Endodermal cell (in vitro differentiated cells): ENCODE data around the gene LRP11. TPM values are rescaled to one million over a fixed set of nuclear protein-coding genes. Genes with fewer than 3 reads are reported as not detected.

Experiments
- DNase-seq: peaks from one replicate; pipeline ENCODE4 v3.0.0-alpha.2; 2017
- H3K27ac ChIP-seq: 2 replicates; pipeline ENCODE4 v1.5.1; 2013; ENCODE audit warnings: mild to moderate bottlenecking, low read depth, low read length, moderate library complexity
- H3K27me3 ChIP-seq: 2 replicates; pipeline ENCODE4 v1.6.1; 2013; ENCODE audit warnings: mild to moderate bottlenecking, low read length, moderate library complexity; ENCODE audit not compliant: insufficient read depth, control insufficient read depth, poor library complexity, severe bottlenecking
- H3K36me3 ChIP-seq: 2 replicates; pipeline ENCODE4 v1.7.0; 2013; ENCODE audit warnings: mild to moderate bottlenecking, low read length, moderate library complexity; ENCODE audit not compliant: control insufficient read depth, insufficient read depth
- H3K4me1 ChIP-seq: one replicate; pipeline ENCODE4 v1.7.0; 2013; ENCODE audit warnings: low read length; ENCODE audit not compliant: control insufficient read depth, insufficient read depth
- H3K4me3 ChIP-seq: 2 replicates; pipeline ENCODE4 v1.5.1; 2013; ENCODE audit warnings: mild to moderate bottlenecking, low read length, moderate library complexity
- H3K9ac ChIP-seq: 2 replicates; pipeline ENCODE4 v1.6.1; 2013; ENCODE audit warnings: mild to moderate bottlenecking, low read length, moderate library complexity; ENCODE audit not compliant: poor library complexity, severe bottlenecking; ENCODE audit errors: extremely low read depth
- H3K9me3 ChIP-seq: 2 replicates; pipeline ENCODE4 v1.6.1; 2013; ENCODE audit warnings: mild to moderate bottlenecking, low read length, moderate library complexity; ENCODE audit not compliant: control insufficient read depth
- H3K27ac Mint-ChIP-seq: 2 replicates; pipeline ENCODE4 v1.8.0; 2020; ENCODE audit warnings: mixed read lengths
- H3K27me3 Mint-ChIP-seq: 2 replicates; pipeline ENCODE4 v1.8.0; 2021; ENCODE audit warnings: mild to moderate bottlenecking, mixed read lengths; ENCODE audit not compliant: insufficient read depth
- H3K36me3 Mint-ChIP-seq: 2 replicates; pipeline ENCODE4 v1.8.0; 2020; ENCODE audit warnings: low read depth, mixed read lengths
- H3K4me1 Mint-ChIP-seq: 2 replicates; pipeline ENCODE4 v1.8.0; 2020; ENCODE audit warnings: mixed read lengths
- H3K4me3 Mint-ChIP-seq: 2 replicates; pipeline ENCODE4 v1.8.0; 2020; ENCODE audit warnings: mild to moderate bottlenecking, moderate library complexity, mixed read lengths
- H3K9me3 Mint-ChIP-seq: 2 replicates; pipeline ENCODE4 v1.8.0; 2020; ENCODE audit warnings: mild to moderate bottlenecking, mixed read lengths
- CTCF ChIP-seq: fragments of 200-600 bp; sonication (generic); conservative IDR thresholded peaks from 2 replicates; pipeline ENCODE4 v1.5.0; 2021; ENCODE audit warnings: antibody characterized with exemption, mild to moderate bottlenecking
- WGBS, 2 experiments: methylation state at CpG; one replicate each; pipeline versions ENCODE4 v1.1.5 to v1.1.7; 2013; ENCODE audit warnings: missing lambda C conversion rate in 2 of 2, mixed read lengths in 1 of 2; ENCODE audit not compliant: insufficient coverage in 1 of 2, insufficient read length in 1 of 2; 5-methylcytosine and 5-hydroxymethylcytosine counted together
- total RNA-seq, 2 donors: library from RNA; stranded (reverse); fragmentation: NEBNext Ultra II Directional in 1 of 2; extraction: Animal tissue kit (Norgen Biotek cat#: 25700) in 1 of 2; gene quantifications; 2 replicates in 1 of 2; 3 replicates in 1 of 2; pipeline ENCODE4 v1.2.1, GENCODE V29; 2021

Gene LRP11
- total RNA-seq, 2 donors from 2014 or later, result 3.6 to 6.0 TPM

- Mint-ChIP-seq H3K9me3 (peaks cover 36% of the 10 kb centered on the region), H3K27ac (no peak overlapping the region), H3K4me3 (no peak overlapping the region), H3K27me3 (peaks cover 32% of the 10 kb centered on the region), H3K4me1 (peaks cover 9% of the 10 kb centered on the region), H3K36me3 (no peaks in the 10 kb centered on the region)
- no peak overlapping the region for H3K4me3 ChIP-seq
- no peaks in the 10 kb centered on the region for H3K36me3 ChIP-seq
- no peaks in the 10 kb centered on the region for H3K9me3 ChIP-seq
- H3K4me1 ChIP-seq, result no peaks in the 10 kb centered on the region
- 84 to 96% methylated on average over 4 of the region's 4 CpGs for WGBS, 2 experiments
- H3K9ac ChIP-seq, result no peak overlapping the region
- TF ChIP-seq CTCF, result no peak
- DNase-seq, result no peak
- H3K27me3 ChIP-seq, result peaks cover 6% of the 10 kb centered on the region
- H3K27ac ChIP-seq, result no peak overlapping the region
Observed at GRCh38 chr6:149906405-149906804, 42.2 kb upstream of the LRP11 start.

GRCh38 chr6:149905911-149906371 lies 41.8 kb upstream of the LRP11 start:
- Histone ChIP-seq H3K27me3 (peaks cover 6% of the 10 kb centered on the region), H3K27ac (no peak overlapping the region), H3K4me1 (no peaks in the 10 kb centered on the region), H3K36me3 (no peaks in the 10 kb centered on the region), H3K9me3 (no peaks in the 10 kb centered on the region), H3K9ac (no peak overlapping the region), H3K4me3 (no peak overlapping the region)
- DNase-seq, result peak; percentile 17
- Mint-ChIP-seq H3K36me3 (no peaks in the 10 kb centered on the region), H3K27ac (no peak overlapping the region), H3K27me3 (peaks cover 29% of the 10 kb centered on the region), H3K4me1 (peaks cover 9% of the 10 kb centered on the region), H3K9me3 (peaks cover 36% of the 10 kb centered on the region), H3K4me3 (no peak overlapping the region)
- 88 to 94% methylated on average over 5 to 6 of the region's 6 CpGs for WGBS, 2 experiments
- TF ChIP-seq CTCF, result no peak

- Histone ChIP-seq H3K27ac (no peak overlapping the region), H3K4me1 (no peaks in the 10 kb centered on the region), H3K9me3 (no peaks in the 10 kb centered on the region), H3K36me3 (no peaks in the 10 kb centered on the region), H3K9ac (no peak overlapping the region), H3K27me3 (peaks cover 6% of the 10 kb centered on the region), H3K4me3 (no peak overlapping the region)
- DNase-seq, result peak; percentile 9
- 92 to 97% methylated on average over 9 to 18 of the region's 18 CpGs for WGBS, 2 experiments
- Mint-ChIP-seq H3K4me1 (peaks cover 9% of the 10 kb centered on the region), H3K27me3 (peaks cover 26% of the 10 kb centered on the region), H3K4me3 (no peak overlapping the region), H3K9me3 (peaks cover 31% of the 10 kb centered on the region), H3K36me3 (no peaks in the 10 kb centered on the region), H3K27ac (no peak overlapping the region)
- TF ChIP-seq CTCF, result no peak
Observed at GRCh38 chr6:149905371-149905910, 41.3 kb upstream of the LRP11 start.
